HEK293 (cell line): ENCODE results near the gene CD81.
A peak's percentile ranks its signal among the peaks of the same experiment; 100 is the strongest.

Source experiments
- CTCF ChIA-PET: fragments of 350-600 bp; formaldehyde crosslinking; extraction: SDS; loops from one replicate; lab custom pipeline; 2021; ENCODE audit warnings: antibody characterized with exemption; lab: Yijun Ruan, JAX
- POLR2A ChIA-PET: fragments of 300-600 bp; formaldehyde crosslinking; extraction: SDS; loops from one replicate; lab custom pipeline; 2020; ENCODE audit warnings: antibody characterized with exemption, inconsistent platforms; lab: Yijun Ruan, JAX
- H3K27ac ChIP-seq: fragments of 200-500 bp; sonication (Bioruptor generic); 2 replicates; pipeline ENCODE4 v1.5.1; 2014; ENCODE audit warnings: low read depth, low read length, control low read depth, inconsistent platforms; ENCODE audit errors: extremely low read depth
- H3K36me3 ChIP-seq, 2 experiments: fragments of 200-500 bp in 1 of 2; sonication (Bioruptor generic) in 1 of 2; 1 replicate in 1 of 2; 2 replicates in 1 of 2; pipeline ENCODE4 v1.5.1; 2014 to 2017; ENCODE audit warnings: inconsistent platforms in 2 of 2, low read length in 2 of 2; ENCODE audit not compliant: control insufficient read depth in 2 of 2, insufficient read depth in 1 of 2
- H3K4me1 ChIP-seq: fragments of 200-500 bp; sonication (Bioruptor generic); 2 replicates; pipeline ENCODE4 v1.5.1; 2014; ENCODE audit warnings: mild to moderate bottlenecking, low read length, inconsistent platforms; ENCODE audit not compliant: control insufficient read depth, insufficient read depth
- H3K4me3 ChIP-seq: 2 replicates; pipeline ENCODE4 v1.5.1; 2011; ENCODE audit warnings: low read depth, mild to moderate bottlenecking, control low read depth, low read length, moderate library complexity
- H3K9me3 ChIP-seq: fragments of 200-500 bp; sonication (Bioruptor generic); 2 replicates; pipeline ENCODE4 v1.5.1; 2014; ENCODE audit warnings: low read depth, low read length, inconsistent platforms; ENCODE audit not compliant: control insufficient read depth, insufficient read depth
- EGR2 ChIP-seq: fragments of 450-650 bp; formaldehyde crosslinking; IDR thresholded peaks from 2 replicates; pipeline ENCODE4 v1.5.1; 2016; ENCODE audit warnings: low read depth, missing biosample characterization, missing genetic modification characterization
- SP2 ChIP-seq: fragments of 450-650 bp; formaldehyde crosslinking; IDR thresholded peaks from 2 replicates; pipeline ENCODE4 v1.5.1; 2016; ENCODE audit warnings: missing biosample characterization, missing genetic modification characterization
- ZBTB17 ChIP-seq: fragments of 450-650 bp; formaldehyde crosslinking; IDR thresholded peaks from 2 replicates; pipeline ENCODE4 v1.5.1; 2016; ENCODE audit warnings: missing biosample characterization, missing genetic modification characterization
- ZFHX2 ChIP-seq: fragments of 450-650 bp; formaldehyde crosslinking; conservative IDR thresholded peaks from 2 replicates; pipeline ENCODE4 v1.5.1; 2016; ENCODE audit warnings: missing biosample characterization, missing genetic modification characterization
- ZNF140 ChIP-seq: fragments of 450-650 bp; formaldehyde crosslinking; IDR thresholded peaks from 2 replicates; pipeline ENCODE4 v1.5.1; 2016; ENCODE audit warnings: missing biosample characterization, missing genetic modification characterization
- ZNF184 ChIP-seq: fragments of 450-650 bp; IDR thresholded peaks from 2 replicates; pipeline ENCODE4 v1.5.1; 2018; ENCODE audit warnings: missing biosample characterization, mild to moderate bottlenecking, missing genetic modification characterization
- ZNF292 ChIP-seq: fragments of 450-650 bp; formaldehyde crosslinking; IDR thresholded peaks from 2 replicates; pipeline ENCODE4 v1.5.1; 2016; ENCODE audit warnings: low read depth, missing biosample characterization, missing genetic modification characterization, borderline replicate concordance
- ZNF350 ChIP-seq: fragments of 450-650 bp; formaldehyde crosslinking; IDR thresholded peaks from 2 replicates; pipeline ENCODE4 v1.5.0; 2017; ENCODE audit warnings: missing biosample characterization, mild to moderate bottlenecking, missing genetic modification characterization
- ZNF366 ChIP-seq: fragments of 450-650 bp; formaldehyde crosslinking; conservative IDR thresholded peaks from 2 replicates; pipeline ENCODE4 v1.5.1; 2016; ENCODE audit warnings: missing biosample characterization, missing genetic modification characterization
- ZNF48 ChIP-seq: fragments of 450-650 bp; formaldehyde crosslinking; IDR thresholded peaks from 2 replicates; pipeline ENCODE4 v1.5.1; 2016; ENCODE audit warnings: missing biosample characterization, missing genetic modification characterization
- ZNF768 ChIP-seq: fragments of 450-650 bp; formaldehyde crosslinking; IDR thresholded peaks from 2 replicates; pipeline ENCODE4 v1.5.1; 2018; ENCODE audit warnings: missing biosample characterization, mild to moderate bottlenecking, missing genetic modification characterization
- TF ChIP-seq, protein P1 (sequence below): fragments of 450-650 bp; formaldehyde crosslinking; IDR thresholded peaks from 2 replicates; pipeline ENCODE4 v1.5.1; 2016; ENCODE audit warnings: missing biosample characterization, missing genetic modification characterization
- TF ChIP-seq, protein P2 (sequence below): fragments of 450-650 bp; formaldehyde crosslinking; IDR thresholded peaks from 2 replicates; pipeline ENCODE4 v1.5.1; 2016; ENCODE audit warnings: missing biosample characterization, missing genetic modification characterization
- TF ChIP-seq, protein P3 (sequence below): fragments of 450-650 bp; formaldehyde crosslinking; IDR thresholded peaks from 2 replicates; pipeline ENCODE4 v1.5.0; 2017; ENCODE audit warnings: missing biosample characterization, missing genetic modification characterization, borderline replicate concordance

Gene CD81

DNA sequence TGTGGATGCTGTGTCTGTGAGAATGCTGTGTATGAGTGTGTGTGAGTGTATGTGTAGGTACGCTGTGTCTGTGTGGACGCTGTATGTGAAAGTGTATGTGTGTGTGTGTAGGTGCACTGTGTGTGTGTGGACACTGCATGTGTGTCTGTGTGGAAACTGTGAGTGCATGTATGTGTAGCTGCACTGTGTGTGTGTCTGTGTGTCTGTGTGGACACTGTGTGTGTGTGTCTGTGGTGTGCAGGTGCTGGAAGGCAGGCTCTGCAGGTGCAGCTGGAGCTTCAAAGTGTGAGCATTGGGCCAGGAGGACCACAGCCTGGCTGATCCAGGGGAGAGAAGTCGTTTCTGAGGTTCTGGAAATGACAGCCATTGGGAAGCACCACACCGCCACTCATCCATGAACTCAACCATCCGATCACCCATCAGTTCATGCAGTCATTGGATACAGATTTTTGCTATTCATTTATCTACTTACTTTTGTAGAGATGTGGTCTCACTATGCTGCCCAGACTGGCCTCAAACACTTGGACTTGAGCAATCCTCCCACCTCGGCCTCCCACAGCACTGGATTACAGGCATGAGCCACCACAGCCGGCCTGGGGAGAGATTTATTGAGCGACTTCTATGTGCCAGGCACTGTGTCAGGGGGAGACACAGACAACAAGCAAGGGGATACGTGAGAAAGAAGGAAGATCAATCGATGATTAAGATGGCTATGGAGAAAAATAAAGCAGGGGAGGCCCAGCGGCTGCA is 57.6 kb downstream of the CD81 start (continued):
- TF ChIP-seq, protein P1, sequence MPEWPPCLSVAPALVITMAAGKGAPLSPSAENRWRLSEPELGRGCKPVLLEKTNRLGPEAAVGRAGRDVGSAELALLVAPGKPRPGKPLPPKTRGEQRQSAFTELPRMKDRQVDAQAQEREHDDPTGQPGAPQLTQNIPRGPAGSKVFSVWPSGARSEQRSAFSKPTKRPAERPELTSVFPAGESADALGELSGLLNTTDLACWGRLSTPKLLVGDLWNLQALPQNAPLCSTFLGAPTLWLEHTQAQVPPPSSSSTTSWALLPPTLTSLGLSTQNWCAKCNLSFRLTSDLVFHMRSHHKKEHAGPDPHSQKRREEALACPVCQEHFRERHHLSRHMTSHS (tag by site-specific recombination): no peak
- TF ChIP-seq ZNF350: no peak
- no peak for TF ChIP-seq ZNF292 (tag by site-specific recombination)
- TF ChIP-seq, protein P2, sequence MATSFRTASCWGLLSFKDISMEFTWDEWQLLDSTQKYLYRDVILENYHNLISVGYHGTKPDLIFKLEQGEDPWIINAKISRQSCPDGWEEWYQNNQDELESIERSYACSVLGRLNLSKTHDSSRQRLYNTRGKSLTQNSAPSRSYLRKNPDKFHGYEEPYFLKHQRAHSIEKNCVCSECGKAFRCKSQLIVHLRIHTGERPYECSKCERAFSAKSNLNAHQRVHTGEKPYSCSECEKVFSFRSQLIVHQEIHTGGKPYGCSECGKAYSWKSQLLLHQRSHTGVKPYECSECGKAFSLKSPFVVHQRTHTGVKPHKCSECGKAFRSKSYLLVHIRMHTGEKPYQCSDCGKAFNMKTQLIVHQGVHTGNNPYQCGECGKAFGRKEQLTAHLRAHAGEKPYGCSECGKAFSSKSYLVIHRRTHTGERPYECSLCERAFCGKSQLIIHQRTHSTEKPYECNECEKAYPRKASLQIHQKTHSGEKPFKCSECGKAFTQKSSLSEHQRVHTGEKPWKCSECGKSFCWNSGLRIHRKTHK (tag by site-specific recombination): no peak
- no peak for TF ChIP-seq ZNF48 (tag by site-specific recombination)

DNA sequence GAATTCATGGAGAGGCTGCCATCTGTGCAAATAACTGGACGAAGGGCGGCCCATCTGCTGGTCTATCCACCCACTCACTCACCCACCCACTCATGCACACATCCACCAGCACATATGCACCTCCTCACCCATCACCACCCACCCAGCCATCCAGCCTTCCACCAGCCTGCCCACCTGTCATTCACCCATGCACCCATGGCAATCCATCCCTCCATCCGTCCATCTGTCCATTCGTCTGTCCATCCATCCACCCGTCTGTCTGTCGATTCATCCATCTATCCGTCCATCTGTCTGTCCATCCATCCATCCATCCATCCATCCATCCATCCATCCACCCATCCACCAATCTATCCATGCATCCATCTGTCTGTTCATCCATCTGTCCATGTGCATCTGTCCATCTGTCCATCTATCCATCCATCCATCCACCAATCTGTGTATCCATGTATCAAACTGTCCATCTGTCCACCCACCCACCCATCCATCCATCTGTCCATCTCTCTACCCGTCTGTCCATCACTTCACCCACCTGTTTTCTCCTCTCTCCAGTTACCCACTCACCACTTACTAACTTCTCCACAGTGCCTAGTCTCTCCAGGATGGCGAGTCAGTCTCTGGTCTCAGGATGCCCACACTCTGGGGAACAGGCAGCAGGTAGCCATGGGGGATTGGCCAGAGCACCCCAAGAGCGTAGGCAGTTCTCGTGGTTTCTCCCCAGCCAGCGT is 58.3 kb downstream of the CD81 start:
- Histone ChIP-seq H3K36me3 (no peaks in the 10 kb centered on the region), H3K9me3 (no peaks in the 10 kb centered on the region), H3K27ac (no peak overlapping the region), H3K4me3 (no peak overlapping the region), H3K4me1 (no peaks in the 10 kb centered on the region)
- peak; percentile 97 for TF ChIP-seq ZNF366 (tag by site-specific recombination)
- TF ChIP-seq, protein P3, sequence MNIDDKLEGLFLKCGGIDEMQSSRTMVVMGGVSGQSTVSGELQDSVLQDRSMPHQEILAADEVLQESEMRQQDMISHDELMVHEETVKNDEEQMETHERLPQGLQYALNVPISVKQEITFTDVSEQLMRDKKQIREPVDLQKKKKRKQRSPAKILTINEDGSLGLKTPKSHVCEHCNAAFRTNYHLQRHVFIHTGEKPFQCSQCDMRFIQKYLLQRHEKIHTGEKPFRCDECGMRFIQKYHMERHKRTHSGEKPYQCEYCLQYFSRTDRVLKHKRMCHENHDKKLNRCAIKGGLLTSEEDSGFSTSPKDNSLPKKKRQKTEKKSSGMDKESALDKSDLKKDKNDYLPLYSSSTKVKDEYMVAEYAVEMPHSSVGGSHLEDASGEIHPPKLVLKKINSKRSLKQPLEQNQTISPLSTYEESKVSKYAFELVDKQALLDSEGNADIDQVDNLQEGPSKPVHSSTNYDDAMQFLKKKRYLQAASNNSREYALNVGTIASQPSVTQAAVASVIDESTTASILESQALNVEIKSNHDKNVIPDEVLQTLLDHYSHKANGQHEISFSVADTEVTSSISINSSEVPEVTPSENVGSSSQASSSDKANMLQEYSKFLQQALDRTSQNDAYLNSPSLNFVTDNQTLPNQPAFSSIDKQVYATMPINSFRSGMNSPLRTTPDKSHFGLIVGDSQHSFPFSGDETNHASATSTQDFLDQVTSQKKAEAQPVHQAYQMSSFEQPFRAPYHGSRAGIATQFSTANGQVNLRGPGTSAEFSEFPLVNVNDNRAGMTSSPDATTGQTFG (tag by site-specific recombination): no peak
- TF ChIP-seq ZFHX2 (tag by site-specific recombination): peak; percentile 65
- TF ChIP-seq ZNF184: no peak
- TF ChIP-seq ZBTB17 (tag by site-specific recombination): peak; percentile 26; the same call in 1 of the 2 replicates
- no peak for TF ChIP-seq SP2
- TF ChIP-seq ZNF768 (tag by site-specific recombination): no peak
- peak; percentile 62; the same call in 1 of the 2 replicates for TF ChIP-seq EGR2 (tag by site-specific recombination)
- ChIA-PET POLR2A (no interaction called here), CTCF (interaction anchor here (1.1 to 4.3 kb wide), 2 partner anchors 12 to 97 kb away, joined by 5 to 24 read pairs; no protein-coding TSS in a partner anchor)

DNA sequence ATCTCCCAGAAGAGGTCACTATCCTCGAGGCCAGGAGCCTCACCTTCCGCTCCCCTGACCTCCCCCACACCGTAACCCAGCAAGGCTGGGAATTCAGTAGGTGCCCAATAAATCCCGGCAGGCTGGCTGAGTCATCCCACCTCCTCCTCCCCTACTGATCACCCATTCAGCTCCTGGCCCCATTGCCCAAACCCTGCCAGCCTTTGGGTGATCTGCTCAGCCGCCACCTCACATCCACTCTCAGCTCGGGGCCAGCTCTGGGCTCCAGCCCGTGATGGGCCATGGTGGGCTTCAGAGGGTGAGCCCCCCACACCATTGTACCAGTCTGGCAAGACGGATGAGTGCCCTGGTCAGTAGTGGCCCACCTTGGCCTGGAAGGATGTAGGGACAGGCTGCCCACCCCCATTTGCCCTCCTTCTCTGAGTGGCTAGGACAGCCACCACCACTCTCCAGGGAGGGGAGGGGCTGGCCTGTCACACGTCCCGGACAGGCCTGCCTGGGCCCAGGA is 59.0 kb downstream of the CD81 start:
- TF ChIP-seq, protein P2 (tag by site-specific recombination): no peak
- no peak for TF ChIP-seq ZNF140 (tag by site-specific recombination)
- CTCF ChIA-PET: interaction anchor here (1.1 to 4.3 kb wide), 2 partner anchors 13 to 96 kb away, joined by 5 to 24 read pairs; no protein-coding TSS in a partner anchor
- Histone ChIP-seq H3K4me1 (no peaks in the 10 kb centered on the region), H3K9me3 (no peaks in the 10 kb centered on the region), H3K36me3 (no peaks in the 10 kb centered on the region), H3K4me3 (no peak overlapping the region), H3K27ac (no peak overlapping the region)
- POLR2A ChIA-PET: no interaction called here
